Effector memory CD8-positive, alpha-beta T cell (primary cell): ENCODE results near the gene VASN.

Experiments used
- ATAC-seq: fragments of 150-1000 bp; cut with Tn5 transposase; replicated peaks from 2 replicates; pipeline ENCODE4 v1.10.0; 2021; ENCODE audit warnings: mild to moderate bottlenecking, moderate library complexity
- DNase-seq, 3 experiments: peaks; one replicate each; pipeline ENCODE4 v3.0.0; 2021
- H3K27ac Mint-ChIP-seq, 2 donors: one replicate each; pipeline ENCODE4 v1.8.0; 2022; ENCODE audit warnings: mild to moderate bottlenecking in 2 of 2, mixed read lengths in 2 of 2, moderate library complexity in 2 of 2
- H3K27me3 Mint-ChIP-seq, 2 donors: one replicate each; pipeline ENCODE4 v1.8.0; 2022; ENCODE audit warnings: mixed read lengths in 2 of 2
- H3K36me3 Mint-ChIP-seq: one replicate; pipeline ENCODE4 v1.8.0; 2022; ENCODE audit warnings: mild to moderate bottlenecking, moderate library complexity, mixed read lengths; ENCODE audit not compliant: insufficient read depth
- H3K4me1 Mint-ChIP-seq, 2 donors: one replicate each; pipeline ENCODE4 v1.8.0; 2022; ENCODE audit warnings: low read depth in 2 of 2, mixed read lengths in 2 of 2
- H3K4me3 Mint-ChIP-seq, 2 donors: one replicate each; pipeline ENCODE4 v1.8.0; 2022; ENCODE audit warnings: mild to moderate bottlenecking in 2 of 2, mixed read lengths in 2 of 2, moderate library complexity in 2 of 2
- H3K9me3 Mint-ChIP-seq, 2 donors: one replicate each; pipeline ENCODE4 v1.8.0; 2022; ENCODE audit warnings: mixed read lengths in 2 of 2

VASN gene

GRCh38 chr16:4353675-4354074 is 18.0 kb upstream of the VASN start:
- Mint-ChIP-seq H3K27me3 (no peaks in the 10 kb centered on the region), H3K4me3 (no peak overlapping the region), H3K4me1 (peaks cover 8 to 15% of the 10 kb centered on the region in 2 donors), H3K36me3 (peaks cover 73% of the 10 kb centered on the region), H3K27ac (peak overlapping the region in 1 of 2 donors; percentile 75), H3K9me3 (no peaks in the 10 kb centered on the region)
- DNase-seq (no peak), ATAC-seq (no peak)

DNA sequence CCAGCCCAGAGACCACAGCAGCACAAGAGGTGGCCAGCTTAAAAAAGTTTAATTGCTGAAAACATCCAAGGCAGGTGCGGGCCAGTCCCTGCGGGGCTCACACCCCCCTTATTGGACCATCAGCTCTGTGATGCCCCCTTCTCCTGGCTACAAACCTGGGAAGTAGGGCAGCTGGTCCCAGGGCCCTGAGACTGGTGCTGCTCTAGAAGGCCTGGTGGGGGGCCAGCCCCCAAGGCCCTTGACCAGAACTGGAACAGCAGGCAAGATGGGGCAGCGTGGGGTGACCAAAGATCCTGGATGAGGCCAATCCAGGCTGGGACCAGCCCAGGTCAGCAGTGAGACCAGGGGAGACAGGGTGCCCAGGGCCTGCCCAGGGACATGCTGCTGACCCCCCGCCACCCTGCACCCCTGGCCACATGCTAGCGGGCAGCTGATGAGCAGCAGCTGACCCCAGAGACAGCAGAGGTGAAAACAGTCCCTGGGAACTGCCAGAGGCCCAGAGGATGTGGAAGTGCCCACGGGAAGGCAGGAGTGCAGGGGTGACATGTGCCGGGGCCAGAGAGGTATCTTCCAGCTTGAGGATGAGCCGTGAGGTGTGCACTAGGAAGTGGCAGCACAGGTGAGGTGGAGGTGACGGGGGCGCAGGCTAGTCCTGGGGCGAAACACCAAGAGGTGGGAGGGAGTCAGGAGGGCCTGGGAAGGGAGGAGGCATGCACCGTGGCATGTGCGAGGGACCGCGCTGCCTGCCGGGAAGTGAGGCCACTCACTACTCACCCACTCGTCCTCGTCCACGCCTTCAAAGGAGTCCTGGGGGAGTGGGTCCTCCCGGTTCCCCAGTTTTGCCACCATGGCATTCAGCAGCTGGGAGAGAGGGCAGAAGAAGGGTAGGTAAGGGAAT is 16.9 kb upstream of the VASN start:
- H3K27me3 Mint-ChIP-seq: no peaks in the 10 kb centered on the region
- no peaks in the 10 kb centered on the region for H3K9me3 Mint-ChIP-seq
- peak overlapping the region in 1 of 2 donors; percentile 60 for H3K4me3 Mint-ChIP-seq
- DNase-seq (no peak), ATAC-seq (no peak)
- peak overlapping the region in 1 of 2 donors; percentile 75 for H3K27ac Mint-ChIP-seq
- peaks cover 82% of the 10 kb centered on the region for H3K36me3 Mint-ChIP-seq
- peaks cover 11 to 21% of the 10 kb centered on the region in 2 donors for H3K4me1 Mint-ChIP-seq

- no peak for DNase-seq
- Mint-ChIP-seq H3K9me3 (no peaks in the 10 kb centered on the region), H3K36me3 (peaks cover 89% of the 10 kb centered on the region), H3K4me1 (peaks cover 4 to 20% of the 10 kb centered on the region in 2 donors), H3K27ac (peak overlapping the region in 1 of 2 donors; percentile 62), H3K4me3 (no peak overlapping the region), H3K27me3 (no peaks in the 10 kb centered on the region)
- ATAC-seq: no peak
These were observed 14.8 kb upstream of the VASN start for GRCh38 chr16:4356820-4357219.

- DNase-seq: no peak
- no peak overlapping the region for H3K27ac Mint-ChIP-seq
- H3K9me3 Mint-ChIP-seq: no peaks in the 10 kb centered on the region
- H3K4me3 Mint-ChIP-seq: no peak overlapping the region
- H3K27me3 Mint-ChIP-seq: no peaks in the 10 kb centered on the region
- no peak for ATAC-seq
- H3K4me1 Mint-ChIP-seq: peaks cover 4 to 20% of the 10 kb centered on the region in 2 donors
- peaks cover 95% of the 10 kb centered on the region for H3K36me3 Mint-ChIP-seq
These were observed 13.4 kb upstream of the VASN start for GRCh38 chr16:4358236-4358635.

DNA sequence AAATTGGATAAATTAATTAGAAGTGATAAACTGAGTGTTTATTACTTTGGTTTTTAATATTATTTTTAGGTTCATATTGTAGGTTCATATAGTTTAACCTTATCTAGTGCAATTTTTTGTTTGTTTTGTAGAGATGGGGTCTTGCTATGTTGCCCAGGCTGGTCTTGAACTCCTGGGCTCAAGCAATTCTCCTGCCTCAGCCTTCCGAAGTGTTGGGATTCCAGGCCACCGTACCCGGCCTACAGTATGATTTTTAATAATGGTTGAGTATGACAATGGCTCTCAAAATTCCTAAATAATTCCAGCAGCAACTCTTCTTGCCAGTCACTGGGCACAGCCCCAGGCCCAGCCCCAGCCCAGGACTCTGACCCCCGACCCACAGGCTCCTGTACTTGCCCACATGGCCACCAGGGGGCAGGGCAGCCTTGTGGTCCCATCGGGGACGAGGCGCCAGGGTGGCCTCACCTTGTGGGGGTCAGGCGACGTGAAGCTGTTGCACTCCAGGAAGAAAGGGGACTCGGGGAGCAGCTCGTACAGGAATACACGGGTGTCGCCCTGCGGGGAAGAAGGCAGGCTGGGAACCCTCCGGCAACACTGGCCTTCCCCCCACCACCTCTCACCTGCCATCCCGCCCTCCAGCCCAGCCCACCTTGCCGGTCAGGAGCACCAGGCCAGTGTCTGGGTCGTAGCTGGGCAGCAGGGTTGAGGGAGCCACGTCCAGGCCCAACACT is 12.7 kb upstream of the VASN start:
- Mint-ChIP-seq H3K4me1 (peaks cover 4 to 14% of the 10 kb centered on the region in 2 donors), H3K9me3 (no peaks in the 10 kb centered on the region), H3K27ac (peak overlapping the region in 1 of 2 donors; percentile 77), H3K36me3 (peaks cover 95% of the 10 kb centered on the region), H3K4me3 (no peak overlapping the region), H3K27me3 (no peaks in the 10 kb centered on the region)
- DNase-seq (peak; percentile 66 to 71 (median 69)), ATAC-seq (peak; percentile 77)

DNA sequence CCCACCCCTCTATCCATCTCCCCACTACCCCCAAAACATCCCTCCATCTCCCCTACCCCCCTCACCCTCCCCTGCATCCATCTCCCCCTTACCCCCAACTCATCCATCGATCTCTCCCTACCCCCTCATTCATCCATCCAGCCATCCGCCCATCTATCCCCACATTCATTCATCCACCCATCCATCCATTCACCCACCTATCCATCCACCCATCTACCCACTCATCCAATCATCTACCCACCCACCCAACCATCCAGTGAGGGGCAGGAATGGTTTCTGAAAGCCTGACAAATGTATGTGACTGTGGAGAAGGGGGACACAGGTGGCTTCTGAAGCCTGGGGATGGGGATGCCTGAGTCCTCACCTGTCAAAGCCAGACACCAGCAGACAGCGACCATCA is 11.7 kb upstream of the VASN start:
- Mint-ChIP-seq H3K4me3 (peak overlapping the region in 1 of 2 donors; percentile 10), H3K27ac (peak overlapping the region in 1 of 2 donors; percentile 77), H3K4me1 (peaks cover 4 to 11% of the 10 kb centered on the region in 2 donors), H3K9me3 (no peaks in the 10 kb centered on the region), H3K27me3 (no peaks in the 10 kb centered on the region), H3K36me3 (peaks cover 95% of the 10 kb centered on the region)
- ATAC-seq (no peak), DNase-seq (no peak)

GRCh38 chr16:4360538-4361021 is 11.1 kb upstream of the VASN start:
- Mint-ChIP-seq H3K27ac (peak overlapping the region in 1 of 2 donors; percentile 77), H3K4me3 (no peak overlapping the region), H3K4me1 (peaks cover 6 to 11% of the 10 kb centered on the region in 2 donors), H3K9me3 (no peaks in the 10 kb centered on the region), H3K27me3 (no peaks in the 10 kb centered on the region), H3K36me3 (peaks cover 94% of the 10 kb centered on the region)
- no peak for DNase-seq
- no peak for ATAC-seq

DNA sequence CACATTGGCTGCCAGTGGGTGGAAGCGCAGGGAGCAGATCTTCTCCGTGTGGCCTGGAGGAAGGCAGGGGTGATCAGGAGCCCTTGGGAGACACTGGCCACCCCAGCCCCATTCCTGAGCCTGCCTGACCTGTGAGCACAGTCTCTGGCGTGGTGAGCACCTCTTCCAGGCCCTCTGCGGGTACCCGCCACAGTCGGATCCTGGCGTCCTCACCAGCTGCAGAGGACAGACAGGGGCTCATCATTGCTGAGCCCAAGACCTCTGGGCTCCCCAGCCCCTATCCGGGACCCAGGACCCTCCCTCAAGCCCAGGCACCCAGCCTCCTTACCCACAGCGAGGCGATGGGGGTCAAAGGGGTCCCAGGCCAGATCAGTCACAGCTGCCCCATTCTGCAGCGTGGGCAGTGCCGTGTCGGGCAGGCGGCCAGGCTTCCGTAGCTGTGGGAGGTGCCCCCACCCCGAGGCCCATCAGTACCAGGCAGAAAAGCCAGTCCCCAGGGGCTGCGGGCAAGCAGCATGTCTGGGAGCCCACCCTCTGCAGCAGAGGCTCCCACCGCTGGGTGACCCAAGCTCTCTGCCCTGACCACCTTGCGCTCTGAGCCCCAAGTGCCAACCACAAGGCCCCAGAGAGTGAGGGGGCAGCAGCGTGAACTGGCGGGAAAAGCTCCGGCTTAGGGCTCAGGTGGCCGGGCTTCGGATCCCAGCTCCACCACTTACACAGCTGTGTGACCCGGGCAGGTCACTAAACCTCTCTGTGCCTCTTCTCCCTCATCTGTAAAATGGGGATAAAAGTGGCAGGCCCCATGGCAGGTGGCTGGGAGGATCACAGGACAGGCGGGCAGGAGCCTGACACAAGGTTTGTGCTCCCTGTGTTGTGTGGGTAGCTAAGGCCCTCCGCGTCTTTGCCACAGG is 10.4 kb upstream of the VASN start:
- H3K4me3 Mint-ChIP-seq: no peak overlapping the region

GRCh38 chr16:4361944-4362311 is 9.7 kb upstream of the VASN start:
- ATAC-seq (no peak), DNase-seq (no peak)
- H3K4me1 Mint-ChIP-seq: peaks cover 6 to 11% of the 10 kb centered on the region in 2 donors
- no peak overlapping the region for H3K27ac Mint-ChIP-seq
- no peak overlapping the region for H3K4me3 Mint-ChIP-seq
- H3K27me3 Mint-ChIP-seq: no peaks in the 10 kb centered on the region
- H3K9me3 Mint-ChIP-seq: no peaks in the 10 kb centered on the region
- H3K36me3 Mint-ChIP-seq: peaks cover 88% of the 10 kb centered on the region

More for the DNA sequence above, 10.4 kb upstream of the VASN start:
- H3K4me1 Mint-ChIP-seq: peaks cover 6 to 11% of the 10 kb centered on the region in 2 donors
- no peaks in the 10 kb centered on the region for H3K27me3 Mint-ChIP-seq
- H3K27ac Mint-ChIP-seq: no peak overlapping the region
- ATAC-seq: no peak
- no peaks in the 10 kb centered on the region for H3K9me3 Mint-ChIP-seq
- no peak for DNase-seq
- peaks cover 88% of the 10 kb centered on the region for H3K36me3 Mint-ChIP-seq

DNA sequence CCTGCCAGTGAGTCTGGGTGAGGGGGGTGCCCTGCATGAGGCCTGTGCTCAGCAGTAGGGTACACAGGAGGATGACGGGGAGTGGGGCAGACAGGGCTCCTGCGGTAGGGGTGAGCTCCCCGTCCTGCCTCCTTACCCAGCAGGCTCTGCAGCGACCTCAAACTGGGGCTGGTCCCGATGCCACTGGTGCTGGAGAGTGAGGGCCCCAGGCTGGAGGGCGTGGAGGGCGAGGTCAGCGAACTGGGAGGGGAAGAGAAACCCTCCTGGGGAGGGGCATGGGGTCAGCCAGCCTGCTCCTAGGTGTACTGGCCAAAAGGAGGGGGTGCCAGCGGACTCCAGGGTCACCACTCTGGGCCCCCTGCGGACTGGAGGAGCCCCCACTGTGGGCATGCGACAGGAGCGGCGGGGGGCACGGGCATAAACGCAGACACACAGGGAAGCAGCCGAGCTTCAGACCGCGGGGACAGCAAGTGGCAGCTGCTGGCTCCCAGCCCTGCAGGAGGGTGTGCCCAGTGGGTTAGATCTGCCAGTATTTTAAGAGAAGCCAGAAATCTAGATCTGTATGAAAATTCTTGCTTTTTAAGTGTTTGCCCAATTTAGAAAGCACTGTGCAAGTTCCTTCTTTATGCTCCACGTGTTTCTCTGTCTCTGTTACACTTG is 9.0 kb upstream of the VASN start:
- Mint-ChIP-seq H3K36me3 (peaks cover 88% of the 10 kb centered on the region), H3K4me3 (no peak overlapping the region), H3K4me1 (peaks cover 10 to 11% of the 10 kb centered on the region in 2 donors), H3K9me3 (no peaks in the 10 kb centered on the region), H3K27ac (no peak overlapping the region), H3K27me3 (no peaks in the 10 kb centered on the region)
- no peak for DNase-seq
- no peak for ATAC-seq

GRCh38 chr16:4364196-4365013 is 7.2 kb upstream of the VASN start:
- H3K27ac Mint-ChIP-seq: peak overlapping the region in 1 of 2 donors; percentile 78
- peak; percentile 58 for ATAC-seq
- H3K27me3 Mint-ChIP-seq: no peaks in the 10 kb centered on the region
- H3K9me3 Mint-ChIP-seq: no peaks in the 10 kb centered on the region
- peak overlapping the region in 1 of 2 donors; percentile 31 for H3K4me3 Mint-ChIP-seq
- peaks cover 87% of the 10 kb centered on the region for H3K36me3 Mint-ChIP-seq
- DNase-seq: no peak
- peaks cover 6 to 12% of the 10 kb centered on the region in 2 donors for H3K4me1 Mint-ChIP-seq

DNA sequence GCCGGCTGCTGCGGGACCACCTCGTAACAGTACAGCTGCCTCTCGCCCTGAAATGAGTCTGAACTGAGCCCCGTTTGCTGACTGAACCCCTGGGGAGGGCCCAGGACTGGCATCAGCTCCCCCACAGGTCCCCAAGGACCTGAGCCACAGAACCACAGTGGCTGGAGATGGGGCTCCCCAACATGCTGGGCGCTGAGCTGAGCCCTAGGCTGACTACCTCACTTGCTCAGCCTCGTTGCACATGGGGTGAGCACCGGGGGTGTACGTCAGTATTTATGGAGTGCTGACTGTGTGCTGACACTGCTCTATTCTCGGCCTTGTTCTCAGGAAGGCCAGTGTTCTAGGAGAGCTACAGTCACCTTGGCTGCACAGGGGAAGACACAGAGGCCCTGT is 6.6 kb upstream of the VASN start:
- ATAC-seq: peak; percentile 11
- H3K4me1 Mint-ChIP-seq: peaks cover 2 to 11% of the 10 kb centered on the region in 2 donors
- H3K36me3 Mint-ChIP-seq: peaks cover 87% of the 10 kb centered on the region
- no peak overlapping the region for H3K4me3 Mint-ChIP-seq
- no peaks in the 10 kb centered on the region for H3K27me3 Mint-ChIP-seq
- DNase-seq: no peak
- no peaks in the 10 kb centered on the region for H3K9me3 Mint-ChIP-seq
- no peak overlapping the region for H3K27ac Mint-ChIP-seq
